HT1080 (cell line): ENCODE measurements around the gene PDE5A. TPM values are rescaled to one million over a fixed set of nuclear protein-coding genes. Genes with fewer than 3 reads are reported as not detected.
A peak's percentile ranks its signal among the peaks of the same experiment; 100 is the strongest.
"Not testable (repeated sequence)": the region's sequence is repeated elsewhere in the genome, so short reads cannot be mapped to it uniquely, and the experiment has no call there.

ENCODE experiments used
- DNase-seq: peaks from one replicate; pipeline ENCODE4 v3.0.0-alpha.2; 2015; ENCODE audit warnings: low read depth
- small RNA-seq: library from RNA; depleted of rRNA; stranded (forward); fragments of <200 nt; gene quantifications from one replicate; pipeline ENCODE3, GENCODE V24; 2014
- total RNA-seq: library from RNA; depleted of rRNA; stranded (reverse); fragments of >200 nt; shearing (Covaris generic); gene quantifications from 2 replicates; pipeline ENCODE4 v1.2.3, GENCODE V29; 2014

Gene PDE5A
- total RNA-seq, 1 experiment from 2014 or later, result 1.4 TPM

DNA sequence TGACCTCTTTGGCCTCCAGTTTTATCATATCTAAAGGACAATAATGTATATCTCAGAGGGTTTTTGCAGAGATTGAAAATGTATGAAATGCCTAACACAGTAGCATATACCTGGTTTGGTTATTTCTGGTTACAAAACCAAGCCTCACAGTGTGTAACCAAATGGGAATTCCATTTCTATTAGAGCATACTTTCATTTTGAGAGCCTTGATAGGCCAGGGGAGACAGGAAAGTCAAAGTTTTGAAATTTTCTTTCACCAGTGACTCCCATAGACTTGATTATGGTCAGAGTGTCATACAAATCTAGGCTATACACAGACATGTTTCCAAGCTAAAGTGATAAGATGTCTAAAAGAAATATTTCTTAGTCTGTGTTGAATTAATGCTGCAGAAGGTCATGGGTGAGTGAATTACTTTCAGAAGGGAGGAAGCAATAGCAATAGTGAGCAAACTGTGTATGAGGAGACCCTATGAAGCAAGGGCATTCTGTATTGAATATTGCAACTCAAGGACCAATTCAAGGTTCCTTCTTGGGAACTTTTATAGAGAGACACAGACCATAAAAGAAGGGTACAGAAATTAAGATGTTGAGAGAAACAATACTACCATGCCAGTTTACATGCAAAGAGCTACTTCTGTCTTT lies 151.1 kb downstream of the PDE5A start:
- DNase-seq, result no peak

DNA sequence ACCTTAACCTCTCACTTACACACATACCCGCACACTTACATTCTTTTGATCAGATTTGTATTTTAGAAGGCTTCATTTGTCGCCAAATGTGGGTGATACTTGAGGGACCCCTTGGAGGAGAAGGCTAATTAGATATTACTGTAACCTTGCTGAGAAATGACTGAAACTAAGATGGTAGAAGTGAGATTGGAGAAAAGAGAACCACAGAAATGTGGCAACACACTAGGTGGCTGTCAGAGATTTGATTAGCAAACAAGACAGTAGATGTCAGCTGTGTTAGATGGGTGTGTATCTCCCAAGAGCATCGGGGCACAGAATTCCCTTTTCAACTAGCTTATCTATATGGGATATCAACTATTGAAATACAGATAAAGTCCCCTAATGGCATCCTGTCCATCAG lies 157.3 kb downstream of the PDE5A start:
- no peak for DNase-seq

DNA sequence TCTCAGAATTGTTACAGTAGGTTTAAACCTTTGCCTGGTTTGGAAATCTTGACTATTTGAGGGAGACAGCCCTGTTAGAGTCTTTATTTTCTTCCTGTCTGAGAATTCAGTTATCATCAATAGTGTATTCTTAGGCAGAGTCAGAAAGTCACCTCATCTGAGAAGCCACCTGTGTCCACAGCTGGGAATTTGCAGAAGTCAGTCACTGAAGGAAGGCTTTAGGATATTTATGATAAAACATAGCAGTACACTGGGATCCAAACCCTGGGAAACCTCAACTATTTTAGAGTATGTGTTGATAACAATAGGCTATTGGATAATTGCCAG lies 157.9 kb downstream of the PDE5A start:
- not testable (repeated sequence) for DNase-seq

DNA sequence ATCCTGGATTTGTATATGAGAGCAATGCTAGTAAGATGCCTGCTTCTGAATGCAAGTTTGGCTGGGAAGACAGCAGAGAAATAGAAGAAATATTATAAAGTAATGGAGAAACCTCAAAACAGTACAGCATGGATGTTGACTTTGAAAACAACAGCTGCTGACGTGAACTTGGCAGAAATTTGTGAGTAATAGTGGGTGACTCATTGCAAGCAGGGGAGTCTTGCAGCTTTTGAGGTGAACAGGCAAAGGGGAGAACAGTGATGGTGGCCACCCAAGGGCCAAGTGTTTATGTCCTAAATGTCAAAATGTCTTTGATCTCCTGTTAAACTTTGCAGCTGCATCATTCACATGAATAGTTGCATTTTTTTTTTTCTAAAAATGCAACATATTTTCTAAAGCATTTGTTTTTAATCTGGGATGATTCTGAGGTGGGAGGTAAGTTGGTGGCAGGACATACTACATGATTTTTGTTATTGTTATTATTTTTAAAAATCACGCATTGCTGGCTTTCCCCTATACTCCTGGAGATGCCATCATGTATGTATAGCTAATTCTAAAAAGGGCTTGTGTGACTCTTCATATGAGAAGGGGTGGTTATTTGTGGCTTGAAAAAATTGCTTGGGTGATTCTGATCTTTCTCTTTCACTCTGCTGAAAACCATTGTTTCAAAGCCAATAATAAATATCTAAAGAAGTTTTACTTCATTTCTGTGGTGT lies 158.4 kb downstream of the PDE5A start:
- peak; percentile 42 for DNase-seq

DNA sequence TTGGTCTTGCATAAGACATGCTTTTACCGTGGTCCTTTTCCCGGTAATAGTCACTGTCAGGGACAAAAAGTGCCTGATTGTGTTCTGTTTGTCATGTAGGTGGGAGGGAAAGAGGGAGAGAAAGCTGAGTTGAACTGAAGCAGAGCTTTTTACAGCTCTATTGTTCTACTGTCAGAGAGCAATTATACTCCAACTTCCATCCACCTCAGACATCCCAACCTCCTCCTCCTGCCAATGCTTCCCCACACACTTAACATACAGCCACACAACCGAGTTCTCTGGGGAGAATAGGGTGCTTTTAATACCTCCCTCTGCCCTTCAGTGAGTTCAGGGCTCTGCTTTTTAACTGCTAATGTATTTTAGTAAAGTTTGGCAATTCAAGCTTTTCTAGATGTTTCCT lies 159.6 kb downstream of the PDE5A start:
- DNase-seq, result not testable (repeated sequence)

- not testable (repeated sequence) for DNase-seq
Observed at GRCh38 chr4:119462733-119463132, 165.9 kb downstream of the PDE5A start.

GRCh38 chr4:119455734-119456133 lies 172.9 kb downstream of the PDE5A start:
- peak; percentile 37 for DNase-seq

DNA sequence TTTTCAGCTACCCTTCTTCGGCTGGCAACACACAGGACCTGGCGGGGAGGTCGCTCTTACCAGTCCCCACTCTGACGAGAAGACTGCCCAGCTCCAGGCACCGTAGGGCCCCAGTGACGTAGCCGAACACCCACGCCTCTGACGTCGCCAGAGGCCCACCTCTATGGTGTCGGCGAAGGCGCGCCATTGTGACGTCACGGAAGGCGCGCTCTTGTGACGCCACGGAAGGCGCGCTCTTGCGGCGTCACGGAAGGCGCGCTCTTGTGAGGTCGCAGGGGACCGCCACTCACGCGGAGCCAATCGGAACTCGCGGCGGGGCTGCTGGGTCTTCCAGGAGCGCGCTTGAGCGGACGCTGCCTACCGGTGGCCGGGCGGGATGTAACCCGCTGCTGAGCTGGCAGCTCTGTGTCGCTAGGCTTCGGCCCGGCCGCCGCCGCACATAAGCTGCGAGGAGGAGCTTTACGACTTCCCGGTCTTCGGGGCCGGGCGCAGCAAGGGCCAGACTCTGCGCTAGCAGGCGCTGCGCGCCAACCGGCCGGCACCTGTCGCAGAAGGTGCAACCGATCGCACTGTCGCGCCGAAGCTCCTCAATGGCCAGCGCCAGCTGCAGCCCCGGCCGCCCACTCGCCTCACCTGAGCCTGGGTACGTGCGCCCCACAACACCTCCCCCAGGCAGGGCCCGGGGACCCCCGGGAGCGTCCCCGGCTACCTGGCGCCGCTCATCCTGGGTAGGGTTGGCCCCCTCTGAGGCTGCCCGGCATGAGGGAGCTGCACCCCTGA lies 173.9 kb downstream of the PDE5A start:
- DNase-seq, result peak; percentile 97

DNA sequence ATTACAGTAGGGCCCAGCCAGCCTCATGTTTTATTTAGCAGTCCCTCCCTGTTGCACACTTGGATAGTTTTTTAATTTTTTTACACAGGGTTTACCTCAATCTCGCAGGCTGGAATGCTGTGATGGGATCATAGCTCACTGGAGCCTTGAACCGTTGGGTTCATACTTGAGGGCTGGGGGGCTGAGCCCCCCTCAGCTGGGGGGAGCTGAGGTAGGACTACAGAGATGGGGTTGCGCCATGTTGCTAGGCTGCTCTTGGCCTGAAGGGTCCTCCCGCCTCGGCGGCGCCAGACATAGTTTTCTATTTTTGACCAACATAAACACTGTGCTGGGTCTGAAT lies 174.5 kb downstream of the PDE5A start:
- not testable (repeated sequence) for DNase-seq

DNA sequence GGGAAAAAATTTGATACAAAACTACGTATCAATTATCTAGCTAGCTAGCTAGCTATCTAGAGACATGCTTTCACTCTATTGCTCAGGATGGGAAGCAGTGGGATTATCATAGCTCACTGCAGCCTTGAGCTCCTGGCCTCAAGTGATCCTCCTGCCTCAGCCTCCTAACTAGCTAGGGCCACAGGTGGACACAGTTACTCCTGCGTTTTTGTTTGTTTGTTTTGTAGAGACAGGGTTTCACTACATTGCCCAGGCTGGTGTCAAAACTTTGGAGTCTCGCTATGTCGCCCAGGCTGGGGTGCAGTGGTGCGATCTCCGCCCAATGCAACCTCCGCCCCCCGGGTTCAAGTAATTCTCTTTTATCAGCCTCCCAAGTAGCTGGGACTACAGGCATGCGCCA lies 175.3 kb downstream of the PDE5A start:
- not testable (repeated sequence) for DNase-seq

DNA sequence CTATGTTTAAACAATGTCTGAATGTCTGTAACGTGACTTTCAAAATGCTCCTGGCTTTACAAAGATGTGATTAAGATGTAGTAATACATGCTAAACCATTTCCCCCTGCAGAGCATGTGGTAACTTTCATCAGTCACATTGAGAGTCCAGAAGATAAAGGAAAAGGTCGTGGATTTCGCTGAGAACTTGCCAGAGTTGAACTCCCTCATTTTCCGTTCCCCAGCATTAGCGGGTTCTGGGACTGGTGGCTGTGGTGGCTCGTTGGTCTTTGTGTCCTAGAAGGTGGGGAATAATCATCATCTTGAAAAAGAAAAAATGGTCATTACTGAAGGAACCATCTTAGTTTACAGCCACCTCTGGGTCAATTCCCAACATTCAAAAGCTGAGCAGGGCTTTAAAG lies 178.8 kb downstream of the PDE5A start:
- DNase-seq, result not testable (repeated sequence)

Small RNAs within 50 kb of the gene (small RNA-seq; reads per million reads assigned to genes)
- not detected for gene RF00614
